Measurements from ENCODE around the gene HOXB13.
A peak's percentile ranks its signal among the peaks of the same experiment; 100 is the strongest.

The HOXB13 gene

GRCh38 chr17:48728232-48729231, at the start of gene HOXB13:
HOXB13 (minus strand) TSS chr17:48728750; CDS start chr17:48728593, 157 bp downstream.
- DNase-seq, result peak; percentile 33

- no peak for DNase-seq
Measured at GRCh38 chr17:48776602-48777001, 48.1 kb upstream of the HOXB13 start.

- no peak for DNase-seq
Measured at GRCh38 chr17:48773245-48773644, 44.7 kb upstream of the HOXB13 start.

- no peak for DNase-seq
Measured at GRCh38 chr17:48770954-48771353, 42.4 kb upstream of the HOXB13 start.

- no peak for DNase-seq
Measured at GRCh38 chr17:48769009-48769675, 40.6 kb upstream of the HOXB13 start.

- no peak for DNase-seq
Measured at GRCh38 chr17:48767263-48767774, 38.8 kb upstream of the HOXB13 start.

- no peak for DNase-seq
Measured at GRCh38 chr17:48761114-48761513, 32.6 kb upstream of the HOXB13 start.

- no peak for DNase-seq
Measured at GRCh38 chr17:48760411-48760810, 31.9 kb upstream of the HOXB13 start.

GRCh38 chr17:48759288-48759687, 30.7 kb upstream of the HOXB13 start:
- DNase-seq, result no peak

GRCh38 chr17:48757524-48757961, 29.0 kb upstream of the HOXB13 start:
- no peak for DNase-seq

- DNase-seq, result no peak
Measured at GRCh38 chr17:48756830-48757251, 28.3 kb upstream of the HOXB13 start.

GRCh38 chr17:48755356-48755755, 26.8 kb upstream of the HOXB13 start:
- DNase-seq, result no peak

GRCh38 chr17:48754500-48755261, 26.1 kb upstream of the HOXB13 start:
- no peak for DNase-seq

GRCh38 chr17:48753794-48754499, 25.4 kb upstream of the HOXB13 start:
- DNase-seq, result no peak

- DNase-seq, result no peak
Measured at GRCh38 chr17:48752399-48753288, 24.1 kb upstream of the HOXB13 start.

- no peak for DNase-seq
Measured at GRCh38 chr17:48751733-48752398, 23.3 kb upstream of the HOXB13 start.

- no peak for DNase-seq
Measured at GRCh38 chr17:48751172-48751571, 22.6 kb upstream of the HOXB13 start.

- DNase-seq, result no peak
Measured at GRCh38 chr17:48749621-48750553, 21.3 kb upstream of the HOXB13 start.

Measured in CD4-positive, alpha-beta T cell treated with Interleukin-15 for 1 hour (primary cell).